Adrenal gland (tissue), 5 donors: ENCODE measurements around the gene CCDC116.

ENCODE experiments used
- POLR2A ChIP-seq, 2 donors: fragments of 450-650 bp; IDR thresholded peaks; one replicate each; pipeline ENCODE4 v1.6.1; 2017; ENCODE audit warnings: antibody characterized with exemption in 2 of 2, mild to moderate bottlenecking in 2 of 2, moderate library complexity in 1 of 2
- TF ChIP-seq, protein P1 (sequence below), 6 experiments: fragments of 450-650 bp in 4 of 6; fragments of 200-600 bp in 2 of 6; sonication (generic) in 1 of 6; IDR thresholded peaks; 1 replicate in 5 of 6; 2 replicates in 1 of 6; pipeline versions ENCODE4 v1.5.1 to v1.8.0; 2016 to 2021; ENCODE audit warnings: antibody characterized with exemption in 6 of 6, mild to moderate bottlenecking in 2 of 6, moderate library complexity in 1 of 6
- donor health status: DM: no; HTN: no; CAD: no.

DNA sequence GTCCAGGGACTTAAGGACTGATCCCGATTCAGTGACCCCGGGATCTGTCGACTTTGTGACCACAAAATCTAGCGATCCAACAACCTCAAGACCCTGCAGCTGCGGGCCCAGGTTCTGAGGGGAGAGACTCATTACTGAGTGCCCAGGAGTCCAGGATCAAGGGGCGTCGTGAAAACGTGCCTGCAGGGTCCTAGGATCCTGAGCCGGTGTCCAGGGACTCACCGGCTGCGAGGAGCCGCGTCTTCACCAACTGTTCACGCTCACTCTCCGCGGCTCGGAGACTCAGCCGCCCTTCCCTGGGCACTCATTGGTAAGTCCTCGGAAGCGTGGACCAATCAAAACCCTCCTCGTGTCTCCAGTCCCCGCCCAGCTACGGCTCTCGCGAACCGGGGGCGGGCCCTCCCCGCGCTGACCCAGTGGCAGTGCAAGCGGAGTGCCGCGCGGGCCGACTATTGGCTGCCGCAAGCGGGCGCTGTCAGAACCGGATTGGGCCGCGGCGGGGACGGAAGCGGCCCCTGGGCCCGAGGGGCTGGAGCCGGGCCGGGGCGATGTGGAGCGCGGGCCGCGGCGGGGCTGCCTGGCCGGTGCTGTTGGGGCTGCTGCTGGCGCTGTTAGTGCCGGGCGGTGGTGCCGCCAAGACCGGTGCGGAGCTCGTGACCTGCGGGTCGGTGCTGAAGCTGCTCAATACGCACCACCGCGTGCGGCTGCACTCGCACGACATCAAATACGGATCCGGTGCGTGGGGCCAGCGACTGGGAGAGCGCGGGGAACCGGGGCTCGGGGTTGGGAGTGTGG lies 9.4 kb downstream of the CCDC116 start, which contains the start of gene SDF2L1:
- TF ChIP-seq, protein P1, sequence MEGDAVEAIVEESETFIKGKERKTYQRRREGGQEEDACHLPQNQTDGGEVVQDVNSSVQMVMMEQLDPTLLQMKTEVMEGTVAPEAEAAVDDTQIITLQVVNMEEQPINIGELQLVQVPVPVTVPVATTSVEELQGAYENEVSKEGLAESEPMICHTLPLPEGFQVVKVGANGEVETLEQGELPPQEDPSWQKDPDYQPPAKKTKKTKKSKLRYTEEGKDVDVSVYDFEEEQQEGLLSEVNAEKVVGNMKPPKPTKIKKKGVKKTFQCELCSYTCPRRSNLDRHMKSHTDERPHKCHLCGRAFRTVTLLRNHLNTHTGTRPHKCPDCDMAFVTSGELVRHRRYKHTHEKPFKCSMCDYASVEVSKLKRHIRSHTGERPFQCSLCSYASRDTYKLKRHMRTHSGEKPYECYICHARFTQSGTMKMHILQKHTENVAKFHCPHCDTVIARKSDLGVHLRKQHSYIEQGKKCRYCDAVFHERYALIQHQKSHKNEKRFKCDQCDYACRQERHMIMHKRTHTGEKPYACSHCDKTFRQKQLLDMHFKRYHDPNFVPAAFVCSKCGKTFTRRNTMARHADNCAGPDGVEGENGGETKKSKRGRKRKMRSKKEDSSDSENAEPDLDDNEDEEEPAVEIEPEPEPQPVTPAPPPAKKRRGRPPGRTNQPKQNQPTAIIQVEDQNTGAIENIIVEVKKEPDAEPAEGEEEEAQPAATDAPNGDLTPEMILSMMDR (IDR thresholded peaks at IDR 0.05): peak in 1 of 6 experiments; percentile 10
- peak; percentile 58 to 80 for TF ChIP-seq POLR2A (IDR thresholded peaks at IDR 0.05)
